Chondrocyte (in vitro differentiated cells): ENCODE data around the gene MRPL37. TPM values are rescaled to one million over a fixed set of nuclear protein-coding genes. Genes with fewer than 3 reads are reported as not detected.

Source experiments
- DNase-seq: peaks from one replicate; pipeline ENCODE4 v3.0.0; 2021; ENCODE audit warnings: mixed read lengths, low spot score
- H3K27ac Mint-ChIP-seq: one replicate; pipeline ENCODE4 v1.8.0; 2021; ENCODE audit warnings: mild to moderate bottlenecking, moderate library complexity, mixed read lengths; ENCODE audit not compliant: unreplicated experiment
- H3K27me3 Mint-ChIP-seq: 2 replicates; pipeline ENCODE4 v1.8.0; 2021; ENCODE audit warnings: low read depth, mixed read lengths
- H3K36me3 Mint-ChIP-seq: 2 replicates; pipeline ENCODE4 v1.8.0; 2021; ENCODE audit warnings: low read depth, mixed read lengths
- H3K4me1 Mint-ChIP-seq: 2 replicates; pipeline ENCODE4 v1.8.0; 2021; ENCODE audit warnings: low read depth, mild to moderate bottlenecking, mixed read lengths
- H3K4me3 Mint-ChIP-seq: one replicate; pipeline ENCODE4 v1.8.0; 2021; ENCODE audit warnings: mild to moderate bottlenecking, moderate library complexity, mixed read lengths; ENCODE audit not compliant: unreplicated experiment
- H3K9me3 Mint-ChIP-seq: 2 replicates; pipeline ENCODE4 v1.8.0; 2021; ENCODE audit warnings: low read depth, mixed read lengths
- long read RNA-seq: library from polyadenylated mRNA; stranded (forward); transcript quantifications from one replicate; pipeline ENCODE4 v2.0.0, GENCODE V29; 2021
- total RNA-seq: library from RNA; stranded (reverse); gene quantifications from 3 replicates; pipeline ENCODE4 v1.2.1, GENCODE V29; 2021
- TF ChIP-seq, protein P1 (sequence below): fragments of 200-600 bp; sonication (generic); IDR thresholded peaks from 2 replicates; pipeline ENCODE4 v1.5.0; 2021; ENCODE audit warnings: antibody characterized with exemption, mild to moderate bottlenecking, moderate library complexity

MRPL37 gene
- 66.0 to 66.9 TPM (median 66.3 TPM) in 3 replicates for total RNA-seq
- long read RNA-seq, transcript MRPL37-202 (7 exons, 1,483 nt), result major isoform, 74 of 89 reads
- long read RNA-seq, partial matches to known transcripts, result 13 of 89 reads
- long read RNA-seq, other reads (novel, unspliced or antisense), result 2 of 89 reads

DNA sequence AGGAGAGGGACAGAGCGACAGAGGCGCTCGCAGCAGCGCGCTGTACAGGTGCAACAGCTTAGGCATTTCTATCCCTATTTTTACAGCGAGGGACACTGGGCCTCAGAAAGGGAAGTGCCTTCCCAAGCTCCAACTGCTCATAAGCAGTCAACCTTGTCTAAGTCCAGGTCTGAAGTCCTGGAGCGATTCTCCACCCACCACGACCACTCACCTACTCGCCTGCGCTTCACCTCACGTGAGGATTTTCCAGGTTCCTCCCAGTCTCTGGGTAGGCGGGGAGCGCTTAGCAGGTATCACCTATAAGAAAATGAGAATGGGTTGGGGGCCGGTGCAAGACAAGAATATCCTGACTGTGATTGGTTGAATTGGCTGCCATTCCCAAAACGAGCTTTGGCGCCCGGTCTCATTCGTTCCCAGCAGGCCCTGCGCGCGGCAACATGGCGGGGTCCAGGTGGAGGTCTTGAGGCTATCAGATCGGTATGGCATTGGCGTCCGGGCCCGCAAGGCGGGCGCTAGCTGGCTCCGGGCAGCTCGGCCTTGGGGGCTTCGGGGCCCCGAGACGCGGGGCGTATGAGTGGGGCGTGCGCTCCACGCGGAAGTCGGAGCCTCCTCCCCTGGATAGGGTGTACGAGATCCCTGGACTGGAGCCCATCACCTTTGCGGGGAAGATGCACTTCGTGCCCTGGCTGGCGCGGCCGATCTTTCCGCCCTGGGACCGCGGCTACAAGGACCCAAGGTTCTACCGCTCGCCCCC is at the start of gene MRPL37, which contains the start of gene CYB5RL:
MRPL37 (plus strand) TSS at position 403 of the 754 bp plus-strand sequence; CDS start at position 480, 77 bp downstream.
CYB5RL (minus strand) TSS at position 266 of the 754 bp plus-strand sequence. CDS start 4,414 bp downstream, outside the sequence.
- TF ChIP-seq, protein P1, sequence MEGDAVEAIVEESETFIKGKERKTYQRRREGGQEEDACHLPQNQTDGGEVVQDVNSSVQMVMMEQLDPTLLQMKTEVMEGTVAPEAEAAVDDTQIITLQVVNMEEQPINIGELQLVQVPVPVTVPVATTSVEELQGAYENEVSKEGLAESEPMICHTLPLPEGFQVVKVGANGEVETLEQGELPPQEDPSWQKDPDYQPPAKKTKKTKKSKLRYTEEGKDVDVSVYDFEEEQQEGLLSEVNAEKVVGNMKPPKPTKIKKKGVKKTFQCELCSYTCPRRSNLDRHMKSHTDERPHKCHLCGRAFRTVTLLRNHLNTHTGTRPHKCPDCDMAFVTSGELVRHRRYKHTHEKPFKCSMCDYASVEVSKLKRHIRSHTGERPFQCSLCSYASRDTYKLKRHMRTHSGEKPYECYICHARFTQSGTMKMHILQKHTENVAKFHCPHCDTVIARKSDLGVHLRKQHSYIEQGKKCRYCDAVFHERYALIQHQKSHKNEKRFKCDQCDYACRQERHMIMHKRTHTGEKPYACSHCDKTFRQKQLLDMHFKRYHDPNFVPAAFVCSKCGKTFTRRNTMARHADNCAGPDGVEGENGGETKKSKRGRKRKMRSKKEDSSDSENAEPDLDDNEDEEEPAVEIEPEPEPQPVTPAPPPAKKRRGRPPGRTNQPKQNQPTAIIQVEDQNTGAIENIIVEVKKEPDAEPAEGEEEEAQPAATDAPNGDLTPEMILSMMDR, result no peak
- Mint-ChIP-seq H3K36me3 (peaks cover 2% of the 10 kb centered on the region), H3K4me3 (peak within 1 kb of the TSS; percentile 88), H3K27me3 (no peaks in the 10 kb centered on the region), H3K27ac (peak within 1 kb of the TSS; percentile 80), H3K9me3 (no peaks in the 10 kb centered on the region), H3K4me1 (peaks cover 35% of the 10 kb centered on the region)
- DNase-seq, result no peak

- H3K4me1 Mint-ChIP-seq, result peaks cover 14% of the 10 kb centered on the region
- no peak overlapping the region for H3K4me3 Mint-ChIP-seq
- no peak overlapping the region for H3K27ac Mint-ChIP-seq
- TF ChIP-seq, protein P1, result no peak
- no peaks in the 10 kb centered on the region for H3K9me3 Mint-ChIP-seq
- no peaks in the 10 kb centered on the region for H3K27me3 Mint-ChIP-seq
- no peak for DNase-seq
- no peaks in the 10 kb centered on the region for H3K36me3 Mint-ChIP-seq
These were observed 49.0 kb upstream of the MRPL37 start for GRCh38 chr1:54151013-54151412.

DNA sequence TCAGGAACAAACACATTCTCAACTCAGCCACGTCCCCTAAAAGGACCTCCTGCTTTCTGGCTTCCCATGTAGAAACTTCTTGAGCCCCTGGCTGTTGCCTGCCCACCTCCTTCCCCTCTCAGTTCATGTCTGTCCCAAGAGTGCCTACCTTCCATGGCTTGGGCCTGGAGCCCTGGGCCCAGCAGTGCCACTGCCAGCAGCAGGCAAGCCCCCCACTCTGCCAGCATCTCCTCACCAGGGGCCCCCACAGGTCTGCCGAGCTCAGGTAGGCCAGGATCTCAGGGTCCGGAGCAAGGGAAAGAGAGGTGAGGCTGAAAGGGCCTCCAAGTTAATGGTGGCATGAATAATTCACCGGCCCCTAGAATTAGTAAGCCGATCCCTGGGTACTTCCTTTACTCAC is 47.3 kb upstream of the MRPL37 start, which contains the start of gene CDCP2:
CDCP2 (minus strand) TSS at position 305 of the 400 bp plus-strand sequence; CDS start at position 227, 78 bp downstream.
- Mint-ChIP-seq H3K4me1 (peaks cover 14% of the 10 kb centered on the region), H3K4me3 (no peak within 1 kb of the TSS), H3K36me3 (no peaks in the 10 kb centered on the region), H3K9me3 (no peaks in the 10 kb centered on the region), H3K27ac (peak within 1 kb of the TSS; percentile 41), H3K27me3 (no peaks in the 10 kb centered on the region)
- peak; percentile 59 for DNase-seq
- TF ChIP-seq, protein P1, result no peak

DNA sequence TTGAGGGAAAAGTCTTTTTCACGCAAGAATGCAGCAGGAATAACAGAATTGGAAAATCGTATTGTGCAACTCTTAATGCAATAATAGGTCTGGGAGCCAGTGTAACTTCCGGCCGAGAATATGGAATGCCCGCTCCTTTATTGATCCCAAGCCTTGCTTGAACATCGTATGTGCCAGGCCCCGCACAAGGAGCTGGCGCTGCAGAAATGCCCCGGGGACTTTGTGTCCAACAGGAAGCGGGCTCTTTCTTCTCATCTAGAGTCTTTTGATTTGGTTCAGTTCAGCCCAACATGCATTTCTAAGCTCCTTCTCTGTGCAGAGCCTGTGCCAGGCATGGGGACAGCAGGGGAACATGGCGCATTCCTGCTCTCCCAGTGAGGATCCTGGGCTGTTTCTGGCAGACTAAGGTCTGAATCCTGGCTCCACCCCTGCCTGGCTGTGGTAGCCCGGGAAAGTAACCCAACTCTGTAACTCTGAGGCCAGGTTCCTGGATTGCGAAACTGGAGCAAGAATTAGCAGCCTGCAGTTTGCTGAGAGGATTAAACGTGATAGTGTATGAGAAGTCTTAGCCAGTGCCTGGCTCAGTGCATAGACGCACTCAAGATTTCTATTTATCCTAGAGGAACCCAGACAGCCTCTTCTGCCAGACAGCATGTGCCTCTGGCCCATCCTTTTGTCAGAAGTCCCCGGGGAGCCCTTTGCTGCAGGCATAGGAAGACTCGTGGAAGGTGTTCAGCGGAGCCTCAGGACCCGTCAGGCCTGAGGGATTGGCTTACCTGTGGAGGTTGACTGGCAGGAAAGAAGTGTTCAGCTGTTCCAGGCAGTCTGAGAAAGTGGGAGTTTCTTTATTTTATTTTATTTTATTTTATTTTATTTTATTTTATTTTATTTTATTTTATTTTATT is 46.2 kb upstream of the MRPL37 start:
- H3K4me3 Mint-ChIP-seq, result no peak overlapping the region
- H3K27ac Mint-ChIP-seq, result peak overlapping the region; percentile 41
- peaks cover 12% of the 10 kb centered on the region for H3K4me1 Mint-ChIP-seq
- H3K36me3 Mint-ChIP-seq, result no peaks in the 10 kb centered on the region
- DNase-seq, result peak; percentile 35
- H3K27me3 Mint-ChIP-seq, result no peaks in the 10 kb centered on the region
- no peaks in the 10 kb centered on the region for H3K9me3 Mint-ChIP-seq
- TF ChIP-seq, protein P1, result no peak

DNA sequence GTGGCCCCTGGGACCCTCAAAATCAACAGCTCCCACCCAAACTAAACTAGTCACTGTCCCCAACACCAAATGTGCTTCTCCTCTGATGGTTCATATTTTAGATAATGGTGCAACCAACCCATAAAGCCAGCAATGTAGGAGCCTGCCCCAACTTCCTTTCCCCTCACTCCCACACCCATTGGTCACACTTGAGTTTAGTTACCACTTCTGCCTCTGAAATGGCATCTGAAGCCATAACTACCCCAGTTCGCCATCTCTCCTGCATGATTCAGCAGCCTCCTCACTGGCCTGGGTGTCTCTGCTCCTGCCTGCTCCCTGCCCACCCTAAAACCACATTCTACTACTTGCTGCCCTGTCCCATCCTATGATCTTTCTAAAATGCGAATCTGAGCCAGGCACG is 43.8 kb upstream of the MRPL37 start:
- peaks cover 19% of the 10 kb centered on the region for H3K4me1 Mint-ChIP-seq
- no peak overlapping the region for H3K27ac Mint-ChIP-seq
- H3K4me3 Mint-ChIP-seq, result no peak overlapping the region
- peak; percentile 10 for DNase-seq
- TF ChIP-seq, protein P1, result no peak
- no peaks in the 10 kb centered on the region for H3K36me3 Mint-ChIP-seq
- no peaks in the 10 kb centered on the region for H3K9me3 Mint-ChIP-seq
- no peaks in the 10 kb centered on the region for H3K27me3 Mint-ChIP-seq
